ENCODE measurements around the gene TMEM186. TPM values are rescaled to one million over a fixed set of nuclear protein-coding genes. Genes with fewer than 3 reads are reported as not detected.

Gene TMEM186
- total RNA-seq, 4 donors from 2014 or later: 7.2 to 11.3 (median 8.9) TPM

- TF ChIP-seq POLR2A (IDR thresholded peaks at IDR 0.05) (no peak), POLR2AphosphoS5 (IDR thresholded peaks at IDR 0.05) (no peak), EP300 (IDR thresholded peaks at IDR 0.05) (no peak), CTCF (IDR thresholded peaks at IDR 0.05) (no peak)
Observed at GRCh38 chr16:8816967-8817655, 19.7 kb upstream of the TMEM186 start.

GRCh38 chr16:8814095-8814806 is 16.8 kb upstream of the TMEM186 start:
- Histone ChIP-seq H3K27ac (no peak overlapping the region), H3K36me3 (peaks cover 0 to 96% of the 10 kb centered on the region in 2 donors), H3K9me3 (no peaks in the 10 kb centered on the region), H3K4me1 (no peaks in the 10 kb centered on the region), H3K4me3 (no peak overlapping the region), H3K27me3 (no peaks in the 10 kb centered on the region)
- TF ChIP-seq CTCF (IDR thresholded peaks at IDR 0.05): no peak
- no peak for TF ChIP-seq EP300 (IDR thresholded peaks at IDR 0.05)
- TF ChIP-seq POLR2A (IDR thresholded peaks at IDR 0.05): no peak
- WGBS, 2 donors (ENCODE audit: low coverage in 1 of 2): 92% methylated on average over 11 to 13 of the region's 14 CpGs
- ATAC-seq: no peak

More at GRCh38 chr16:8816967-8817655, 19.7 kb upstream of the TMEM186 start:
- Histone ChIP-seq H3K9me3 (no peaks in the 10 kb centered on the region), H3K27ac (no peak overlapping the region), H3K4me1 (peaks cover 0 to 4% (median 0%) of the 10 kb centered on the region in 3 donors), H3K4me3 (no peak overlapping the region), H3K27me3 (no peaks in the 10 kb centered on the region), H3K36me3 (peaks cover 0 to 90% of the 10 kb centered on the region in 2 donors)
- WGBS, 2 donors (ENCODE audit: low coverage in 1 of 2): 79% methylated on average over 5 to 6 of the region's 6 CpGs
- ATAC-seq: no peak

GRCh38 chr16:8812162-8812843 is 14.9 kb upstream of the TMEM186 start:
- no peaks in the 10 kb centered on the region for H3K27me3 ChIP-seq
- H3K9me3 ChIP-seq: no peaks in the 10 kb centered on the region
- no peak for ATAC-seq
- H3K4me3 ChIP-seq: no peak overlapping the region
- no peak for TF ChIP-seq EP300 (IDR thresholded peaks at IDR 0.05)
- TF ChIP-seq POLR2A (IDR thresholded peaks at IDR 0.05): no peak
- TF ChIP-seq POLR2AphosphoS5 (IDR thresholded peaks at IDR 0.05): no peak
- no peak for TF ChIP-seq CTCF (IDR thresholded peaks at IDR 0.05)
- H3K4me1 ChIP-seq: no peaks in the 10 kb centered on the region
- peaks cover 0 to 99% of the 10 kb centered on the region in 2 donors for H3K36me3 ChIP-seq
- no peak overlapping the region for H3K27ac ChIP-seq
- 59 to 77% methylated on average over 7 to 12 of the region's 12 CpGs for WGBS, 2 donors (ENCODE audit: low coverage in 1 of 2)

GRCh38 chr16:8808613-8809353 is 11.3 kb upstream of the TMEM186 start:
- 74 to 75% methylated on average over 4 to 6 of the region's 11 CpGs for WGBS, 2 donors (ENCODE audit: low coverage in 1 of 2)
- no peaks in the 10 kb centered on the region for H3K4me1 ChIP-seq
- no peaks in the 10 kb centered on the region for H3K9me3 ChIP-seq
- H3K36me3 ChIP-seq: peaks cover 0 to 100% of the 10 kb centered on the region in 2 donors
- no peak for TF ChIP-seq CTCF (IDR thresholded peaks at IDR 0.05)
- no peak for TF ChIP-seq EP300 (IDR thresholded peaks at IDR 0.05)
- no peak for TF ChIP-seq POLR2AphosphoS5 (IDR thresholded peaks at IDR 0.05)
- TF ChIP-seq POLR2A (IDR thresholded peaks at IDR 0.05): no peak
- H3K27ac ChIP-seq: no peak overlapping the region
- no peak overlapping the region for H3K4me3 ChIP-seq
- no peaks in the 10 kb centered on the region for H3K27me3 ChIP-seq
- no peak for ATAC-seq

Data from gastroesophageal sphincter (tissue), 4 donors.